K562 (cell line): Measurements from ENCODE around the gene AGAP1.

Experiments
- ERF ChIP-seq: fragments of 450-650 bp; formaldehyde crosslinking; IDR thresholded peaks from 2 replicates; pipeline ENCODE4 v1.4.0; 2020; ENCODE audit warnings: mild to moderate bottlenecking, mixed read lengths
- RNF2 ChIP-seq: sonication (generic); IDR thresholded peaks from 2 replicates; pipeline ENCODE4 v1.6.1; 2016
- TF ChIP-seq, protein P1 (sequence below), 3 experiments: IDR thresholded peaks in 2 of 3; conservative IDR thresholded peaks in 1 of 3; 2 replicates each; pipeline ENCODE4 v1.5.1; 2011 to 2012; ENCODE audit warnings: low read length in 3 of 3, mild to moderate bottlenecking in 3 of 3, control low read depth in 2 of 3, improper control_type of control experiment in 1 of 3, inconsistent platforms in 1 of 3, low read depth in 1 of 3, mixed read lengths in 1 of 3, moderate library complexity in 1 of 3; ENCODE audit not compliant: insufficient read depth in 2 of 3

DNA sequence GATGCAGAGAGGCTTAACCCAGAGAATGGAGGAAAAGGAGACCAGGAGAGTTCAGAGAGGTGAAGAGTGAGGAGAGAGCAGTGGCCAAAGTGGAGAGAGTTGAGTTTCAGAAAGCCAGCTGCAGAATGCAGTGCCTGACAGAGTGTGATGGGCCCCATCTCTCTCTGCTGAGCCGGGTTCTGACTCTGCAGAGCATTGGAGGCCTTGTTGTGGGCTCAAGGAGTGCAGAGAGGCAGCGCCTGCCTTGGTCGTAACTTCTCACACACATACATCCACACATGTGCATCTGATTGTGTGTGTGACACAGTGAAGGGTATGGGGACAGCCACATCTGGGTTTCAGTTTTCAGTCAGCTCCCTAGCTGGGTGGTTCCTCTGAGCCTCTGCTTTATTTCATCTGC, 58.8 kb downstream of the AGAP1 start:
- TF ChIP-seq, protein P1, sequence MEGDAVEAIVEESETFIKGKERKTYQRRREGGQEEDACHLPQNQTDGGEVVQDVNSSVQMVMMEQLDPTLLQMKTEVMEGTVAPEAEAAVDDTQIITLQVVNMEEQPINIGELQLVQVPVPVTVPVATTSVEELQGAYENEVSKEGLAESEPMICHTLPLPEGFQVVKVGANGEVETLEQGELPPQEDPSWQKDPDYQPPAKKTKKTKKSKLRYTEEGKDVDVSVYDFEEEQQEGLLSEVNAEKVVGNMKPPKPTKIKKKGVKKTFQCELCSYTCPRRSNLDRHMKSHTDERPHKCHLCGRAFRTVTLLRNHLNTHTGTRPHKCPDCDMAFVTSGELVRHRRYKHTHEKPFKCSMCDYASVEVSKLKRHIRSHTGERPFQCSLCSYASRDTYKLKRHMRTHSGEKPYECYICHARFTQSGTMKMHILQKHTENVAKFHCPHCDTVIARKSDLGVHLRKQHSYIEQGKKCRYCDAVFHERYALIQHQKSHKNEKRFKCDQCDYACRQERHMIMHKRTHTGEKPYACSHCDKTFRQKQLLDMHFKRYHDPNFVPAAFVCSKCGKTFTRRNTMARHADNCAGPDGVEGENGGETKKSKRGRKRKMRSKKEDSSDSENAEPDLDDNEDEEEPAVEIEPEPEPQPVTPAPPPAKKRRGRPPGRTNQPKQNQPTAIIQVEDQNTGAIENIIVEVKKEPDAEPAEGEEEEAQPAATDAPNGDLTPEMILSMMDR (IDR thresholded peaks at IDR 0.05 in 2 of 3, conservative IDR thresholded peaks at IDR 0.05 in 1 of 3; ENCODE audit: insufficient read depth in 2 of 3, low read depth in 1 of 3, low read length in 3 of 3): no peak
- no peak for TF ChIP-seq ERF (CRISPR knock-in tag)
- TF ChIP-seq RNF2: no peak
